Choroid plexus epithelial cell (primary cell): ENCODE results near the gene RYR2.

Experiments
- DNase-seq: peaks from one replicate; pipeline ENCODE4 v3.0.0-alpha.2; 2010; ENCODE audit warnings: low read depth
- H3K4me3 ChIP-seq: 2 replicates; pipeline ENCODE4 v1.5.1; 2011; ENCODE audit warnings: low read depth, mild to moderate bottlenecking, control low read depth, low read length, moderate library complexity
- TF ChIP-seq, protein P1 (sequence below): conservative IDR thresholded peaks from 2 replicates; pipeline ENCODE4 v1.5.1; 2011; ENCODE audit warnings: low read depth, mild to moderate bottlenecking, control low read depth, inconsistent platforms, low read length, moderate library complexity

The RYR2 gene

GRCh38 chr1:237640966-237641365 is 599.0 kb downstream of the RYR2 start:
- TF ChIP-seq, protein P1, sequence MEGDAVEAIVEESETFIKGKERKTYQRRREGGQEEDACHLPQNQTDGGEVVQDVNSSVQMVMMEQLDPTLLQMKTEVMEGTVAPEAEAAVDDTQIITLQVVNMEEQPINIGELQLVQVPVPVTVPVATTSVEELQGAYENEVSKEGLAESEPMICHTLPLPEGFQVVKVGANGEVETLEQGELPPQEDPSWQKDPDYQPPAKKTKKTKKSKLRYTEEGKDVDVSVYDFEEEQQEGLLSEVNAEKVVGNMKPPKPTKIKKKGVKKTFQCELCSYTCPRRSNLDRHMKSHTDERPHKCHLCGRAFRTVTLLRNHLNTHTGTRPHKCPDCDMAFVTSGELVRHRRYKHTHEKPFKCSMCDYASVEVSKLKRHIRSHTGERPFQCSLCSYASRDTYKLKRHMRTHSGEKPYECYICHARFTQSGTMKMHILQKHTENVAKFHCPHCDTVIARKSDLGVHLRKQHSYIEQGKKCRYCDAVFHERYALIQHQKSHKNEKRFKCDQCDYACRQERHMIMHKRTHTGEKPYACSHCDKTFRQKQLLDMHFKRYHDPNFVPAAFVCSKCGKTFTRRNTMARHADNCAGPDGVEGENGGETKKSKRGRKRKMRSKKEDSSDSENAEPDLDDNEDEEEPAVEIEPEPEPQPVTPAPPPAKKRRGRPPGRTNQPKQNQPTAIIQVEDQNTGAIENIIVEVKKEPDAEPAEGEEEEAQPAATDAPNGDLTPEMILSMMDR, result no peak
- no peak overlapping the region for H3K4me3 ChIP-seq
- DNase-seq, result no peak

DNA sequence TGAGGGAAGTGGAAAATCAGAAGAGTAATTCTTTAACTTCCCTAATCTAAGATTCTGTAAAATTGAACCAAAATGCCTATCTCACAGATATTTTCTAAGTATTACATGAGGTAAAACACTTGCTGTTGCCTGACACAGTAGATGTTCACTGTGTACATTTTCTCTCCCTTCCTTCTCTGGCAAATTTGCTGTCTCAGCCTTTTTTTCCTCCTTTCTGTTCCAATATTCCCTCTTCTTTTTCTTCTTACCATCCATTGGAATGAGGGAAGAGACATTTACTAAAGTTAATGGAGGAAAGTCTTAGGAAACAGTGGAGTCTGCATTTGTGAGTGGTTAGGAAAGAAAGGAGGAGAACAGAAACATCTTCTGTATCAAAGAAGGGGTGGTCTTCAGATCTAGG is 608.8 kb downstream of the RYR2 start:
- no peak overlapping the region for H3K4me3 ChIP-seq
- TF ChIP-seq, protein P1, result no peak
- DNase-seq, result no peak

DNA sequence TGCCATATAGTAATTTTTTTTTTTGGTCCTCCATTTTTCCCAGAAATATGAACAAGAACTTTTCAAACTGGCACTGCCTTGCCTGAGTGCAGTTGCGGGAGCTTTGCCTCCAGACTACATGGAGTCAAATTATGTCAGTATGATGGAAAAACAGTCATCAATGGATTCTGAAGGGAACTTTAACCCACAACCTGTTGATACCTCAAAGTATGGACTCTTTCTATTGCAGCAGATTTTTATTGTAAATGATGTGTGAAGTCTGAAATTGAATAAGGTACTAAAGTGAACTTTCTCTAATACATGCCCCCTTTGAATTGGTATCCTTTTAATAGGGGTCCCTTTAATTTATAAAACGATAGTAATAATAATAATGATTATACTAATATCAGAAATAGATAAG is 613.8 kb downstream of the RYR2 start:
- no peak for DNase-seq
- TF ChIP-seq, protein P1, result no peak
- H3K4me3 ChIP-seq, result no peak overlapping the region

DNA sequence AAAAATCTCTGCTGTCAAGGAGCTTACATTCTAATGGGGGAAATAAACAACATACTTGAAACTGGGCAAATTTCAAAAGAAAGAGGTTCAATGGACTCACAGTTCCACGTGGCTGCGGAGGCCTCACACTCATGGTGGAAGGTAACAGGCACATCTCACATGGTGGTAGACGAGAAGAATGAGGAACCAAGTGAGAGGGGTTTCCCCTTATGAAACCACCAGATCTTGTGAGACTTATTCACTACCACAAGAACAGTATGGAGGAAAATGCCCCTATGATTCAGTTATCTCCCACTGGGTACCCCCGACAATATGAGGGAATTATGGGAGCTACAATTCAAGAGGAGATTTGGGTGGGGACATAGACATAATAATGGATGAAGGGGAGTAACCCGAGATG is 622.4 kb downstream of the RYR2 start:
- no peak overlapping the region for H3K4me3 ChIP-seq
- DNase-seq, result no peak
- TF ChIP-seq, protein P1, result no peak

GRCh38 chr1:237670302-237670701 is 628.3 kb downstream of the RYR2 start:
- TF ChIP-seq, protein P1, result no peak
- DNase-seq, result no peak
- no peak overlapping the region for H3K4me3 ChIP-seq

- TF ChIP-seq, protein P1, result no peak
- no peak for DNase-seq
- H3K4me3 ChIP-seq, result no peak overlapping the region
Observed at GRCh38 chr1:237671262-237671661, 629.3 kb downstream of the RYR2 start.

DNA sequence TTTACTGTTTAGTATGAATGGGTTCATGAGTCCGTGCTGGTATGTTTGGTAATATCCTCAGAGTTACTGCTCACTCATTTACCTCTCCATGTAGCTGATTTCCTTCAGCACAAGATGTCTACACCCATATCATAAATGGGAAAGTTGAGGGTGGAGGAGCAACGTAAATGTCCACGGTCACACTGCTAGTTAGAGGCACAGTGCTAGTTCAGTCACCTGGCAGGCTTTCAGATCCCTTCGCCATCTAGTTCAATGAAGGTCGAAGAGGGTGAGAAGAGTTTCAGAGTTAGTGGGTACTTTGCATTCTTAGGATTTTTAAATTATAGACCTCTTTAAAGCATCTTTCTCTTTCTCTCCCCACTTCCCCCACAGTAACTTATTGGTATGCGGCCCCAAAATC is 630.0 kb downstream of the RYR2 start:
- no peak overlapping the region for H3K4me3 ChIP-seq
- TF ChIP-seq, protein P1, result no peak
- no peak for DNase-seq
